ENCODE measurements around the gene ZBTB37. TPM values are rescaled to one million over a fixed set of nuclear protein-coding genes. Genes with fewer than 3 reads are reported as not detected.

The ZBTB37 gene
- total and polyA plus RNA-seq, 2 donors from 2014 or later: 1.0 to 19.1 TPM

DNA sequence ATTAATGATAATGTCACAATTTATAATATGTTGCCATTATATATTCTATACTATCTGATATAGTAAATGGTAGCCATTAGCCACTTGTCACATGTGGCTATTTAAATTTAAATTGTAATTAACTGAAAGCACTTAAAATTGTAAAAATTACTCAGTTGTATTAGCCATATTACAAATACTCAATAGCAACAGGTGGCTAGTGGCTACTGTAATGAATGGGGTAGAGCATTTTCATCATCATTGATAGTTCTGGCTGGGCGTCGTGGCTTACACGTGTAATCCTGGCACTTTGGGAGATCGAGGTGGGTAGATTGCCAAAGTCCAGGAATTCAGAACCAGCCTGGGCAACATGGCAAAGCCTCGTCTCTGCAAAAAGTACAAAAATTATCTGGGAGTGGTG is 16.5 kb downstream of the ZBTB37 start:
- no peak for DNase-seq
- TF ChIP-seq, protein P1, sequence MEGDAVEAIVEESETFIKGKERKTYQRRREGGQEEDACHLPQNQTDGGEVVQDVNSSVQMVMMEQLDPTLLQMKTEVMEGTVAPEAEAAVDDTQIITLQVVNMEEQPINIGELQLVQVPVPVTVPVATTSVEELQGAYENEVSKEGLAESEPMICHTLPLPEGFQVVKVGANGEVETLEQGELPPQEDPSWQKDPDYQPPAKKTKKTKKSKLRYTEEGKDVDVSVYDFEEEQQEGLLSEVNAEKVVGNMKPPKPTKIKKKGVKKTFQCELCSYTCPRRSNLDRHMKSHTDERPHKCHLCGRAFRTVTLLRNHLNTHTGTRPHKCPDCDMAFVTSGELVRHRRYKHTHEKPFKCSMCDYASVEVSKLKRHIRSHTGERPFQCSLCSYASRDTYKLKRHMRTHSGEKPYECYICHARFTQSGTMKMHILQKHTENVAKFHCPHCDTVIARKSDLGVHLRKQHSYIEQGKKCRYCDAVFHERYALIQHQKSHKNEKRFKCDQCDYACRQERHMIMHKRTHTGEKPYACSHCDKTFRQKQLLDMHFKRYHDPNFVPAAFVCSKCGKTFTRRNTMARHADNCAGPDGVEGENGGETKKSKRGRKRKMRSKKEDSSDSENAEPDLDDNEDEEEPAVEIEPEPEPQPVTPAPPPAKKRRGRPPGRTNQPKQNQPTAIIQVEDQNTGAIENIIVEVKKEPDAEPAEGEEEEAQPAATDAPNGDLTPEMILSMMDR (IDR thresholded peaks at IDR 0.05; ENCODE audit: borderline replicate concordance, extremely low read depth, insufficient read depth): no peak
- no peak overlapping the region for H3K9ac ChIP-seq (ENCODE audit: low read length in 3 of 3)
- H3K4me1 ChIP-seq (ENCODE audit: control insufficient read depth in 2 of 3, insufficient read depth in 2 of 3, low read depth in 1 of 3, low read length in 3 of 3): no peaks in the 10 kb centered on the region
- H3K9me3 ChIP-seq (ENCODE audit: control insufficient read depth in 2 of 3, insufficient read depth in 1 of 3, low read length in 3 of 3): no peaks in the 10 kb centered on the region
- FAIRE-seq: no peak
- intact Hi-C loops (cut with DNase I): no loop called here
- peaks cover 3 to 16% (median 11%) of the 10 kb centered on the region in 3 donors for H3K36me3 ChIP-seq (ENCODE audit: control insufficient read depth in 2 of 3, insufficient read depth in 3 of 3, low read length in 3 of 3)
- H3K27ac ChIP-seq (ENCODE audit: low read depth in 2 of 2, low read length in 2 of 2): no peak overlapping the region
- H3K27me3 ChIP-seq (ENCODE audit: control insufficient read depth, insufficient read depth, low read length): no peaks in the 10 kb centered on the region
- no peak overlapping the region for H3K4me3 ChIP-seq (ENCODE audit: low read length in 3 of 3)

DNA sequence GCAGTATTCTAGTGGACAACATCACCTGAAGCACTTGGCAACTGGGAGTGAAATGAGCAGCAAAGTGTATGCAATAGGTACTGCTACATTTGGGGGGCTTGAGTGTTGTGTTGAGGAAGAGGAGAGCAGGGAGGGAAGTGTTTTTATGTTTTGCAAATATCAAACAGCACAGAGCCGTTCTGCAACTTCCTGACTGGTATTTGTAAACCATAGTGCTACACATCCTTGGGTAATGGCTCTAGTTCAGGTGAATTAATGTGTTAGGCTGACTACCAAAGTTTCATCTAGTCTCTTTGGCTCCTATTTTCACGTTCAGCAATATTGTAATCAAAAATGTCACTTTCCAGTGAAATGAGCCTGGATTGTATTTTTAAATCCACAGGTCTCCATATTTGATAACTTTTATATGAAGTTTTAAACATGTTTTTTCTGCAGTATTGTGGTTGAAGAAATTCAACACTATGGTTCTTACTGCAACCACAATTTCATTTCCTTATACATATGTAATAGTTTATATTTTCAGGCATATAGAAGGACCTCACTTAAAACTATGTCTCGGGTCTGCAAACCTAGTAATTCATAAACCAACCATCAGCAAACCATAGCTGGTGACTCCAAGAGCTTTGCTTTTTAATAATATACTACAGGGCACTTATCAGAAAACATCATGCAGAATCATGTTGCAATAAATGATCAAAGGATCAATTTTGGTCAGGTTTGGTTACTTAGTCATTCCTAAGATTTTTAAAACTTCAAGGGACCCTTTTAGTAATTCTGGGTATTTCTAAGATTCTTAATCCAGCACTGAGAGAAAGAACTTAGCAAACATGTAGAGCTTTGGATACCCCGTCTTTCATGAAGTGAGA is 18.8 kb downstream of the ZBTB37 start:
- FAIRE-seq (no peak), DNase-seq (no peak)
- H3K9ac ChIP-seq (ENCODE audit: low read length in 3 of 3): no peak overlapping the region
- no peaks in the 10 kb centered on the region for H3K4me1 ChIP-seq (ENCODE audit: control insufficient read depth in 2 of 3, insufficient read depth in 2 of 3, low read depth in 1 of 3, low read length in 3 of 3)
- H3K27ac ChIP-seq (ENCODE audit: low read depth in 2 of 2, low read length in 2 of 2): no peak overlapping the region
- TF ChIP-seq, protein P1 (IDR thresholded peaks at IDR 0.05; ENCODE audit: borderline replicate concordance, extremely low read depth, insufficient read depth): no peak
- intact Hi-C loops (cut with DNase I): no loop called here
- no peaks in the 10 kb centered on the region for H3K27me3 ChIP-seq (ENCODE audit: control insufficient read depth, insufficient read depth, low read length)
- H3K9me3 ChIP-seq (ENCODE audit: control insufficient read depth in 2 of 3, insufficient read depth in 1 of 3, low read length in 3 of 3): no peaks in the 10 kb centered on the region
- H3K36me3 ChIP-seq (ENCODE audit: control insufficient read depth in 2 of 3, insufficient read depth in 3 of 3, low read length in 3 of 3): peaks cover 3 to 16% (median 11%) of the 10 kb centered on the region in 3 donors
- no peak overlapping the region for H3K4me3 ChIP-seq (ENCODE audit: low read length in 3 of 3)

DNA sequence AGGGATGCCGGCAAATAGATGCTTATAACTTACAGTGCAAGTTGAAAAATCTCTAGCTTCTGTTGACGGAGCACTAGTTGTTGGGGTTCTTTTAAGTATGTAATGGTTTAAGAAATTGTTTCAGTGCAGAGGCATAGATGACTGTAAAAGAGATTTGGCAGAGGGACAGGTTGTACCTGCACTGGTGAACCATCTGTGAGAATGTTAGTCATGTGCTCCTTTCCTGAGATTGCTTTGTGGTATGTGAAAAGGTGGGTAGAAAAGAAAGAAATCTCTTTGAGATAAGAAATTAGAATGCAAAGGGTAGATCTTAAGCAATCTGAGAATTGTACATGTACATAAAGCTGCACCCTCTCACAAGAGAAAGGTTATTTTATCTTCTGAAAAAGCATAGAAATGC is 19.4 kb downstream of the ZBTB37 start:
- DNase-seq (no peak), FAIRE-seq (no peak)
- H3K4me3 ChIP-seq (ENCODE audit: low read length in 3 of 3): no peak overlapping the region
- TF ChIP-seq, protein P1 (IDR thresholded peaks at IDR 0.05; ENCODE audit: borderline replicate concordance, extremely low read depth, insufficient read depth): no peak
- H3K36me3 ChIP-seq (ENCODE audit: control insufficient read depth in 2 of 3, insufficient read depth in 3 of 3, low read length in 3 of 3): peaks cover 3 to 16% (median 11%) of the 10 kb centered on the region in 3 donors
- H3K9ac ChIP-seq (ENCODE audit: low read length in 3 of 3): no peak overlapping the region
- H3K9me3 ChIP-seq (ENCODE audit: control insufficient read depth in 2 of 3, insufficient read depth in 1 of 3, low read length in 3 of 3): no peaks in the 10 kb centered on the region
- no peak overlapping the region for H3K27ac ChIP-seq (ENCODE audit: low read depth in 2 of 2, low read length in 2 of 2)
- H3K27me3 ChIP-seq (ENCODE audit: control insufficient read depth, insufficient read depth, low read length): no peaks in the 10 kb centered on the region
- H3K4me1 ChIP-seq (ENCODE audit: control insufficient read depth in 2 of 3, insufficient read depth in 2 of 3, low read depth in 1 of 3, low read length in 3 of 3): no peaks in the 10 kb centered on the region
- intact Hi-C loops (cut with DNase I): no loop called here
